Raji (cell line): Measurements from ENCODE around the gene PKN1.

ENCODE experiments used
- POLR2A ChIP-seq: IDR thresholded peaks from 2 replicates; pipeline ENCODE4 v1.6.1; 2011; ENCODE audit warnings: low read depth, low read length, control low read depth; ENCODE audit not compliant: insufficient read depth

Gene PKN1

GRCh38 chr19:14520543-14520942, 87.4 kb downstream of the PKN1 start:
- TF ChIP-seq POLR2A: no peak
